Heart left ventricle (tissue), 16 donors: ENCODE data around the gene ZNF853. TPM values are rescaled to one million over a fixed set of nuclear protein-coding genes. Genes with fewer than 3 reads are reported as not detected.
A peak's percentile ranks its signal among the peaks of the same experiment; 100 is the strongest.

Experiments used
- ATAC-seq, 4 donors: fragments of 200-7000 bp; cut with Tn5 transposase; one replicate each; pipeline ENCODE4 v1.9.1; 2020 to 2022; ENCODE audit warnings: moderate library complexity in 4 of 4, mild to moderate bottlenecking in 3 of 4, moderate number of reproducible peaks in 1 of 4
- DNase-seq, 5 donors: peaks; one replicate each; pipeline ENCODE4 v3.0.0-alpha.2; 2020
- H3K27ac ChIP-seq, 12 donors: fragments of 200-600 bp; sonication (generic) in 4 of 12; one replicate each; pipeline versions ENCODE4 v1.5.0 to v1.8.0; 2016 to 2022; ENCODE audit warnings: mild to moderate bottlenecking in 2 of 12
- H3K27me3 ChIP-seq, 9 donors: fragments of 200-600 bp; sonication (generic) in 2 of 9; one replicate each; pipeline versions ENCODE4 v1.5.1 to v1.8.0; 2016 to 2022; ENCODE audit warnings: mild to moderate bottlenecking in 3 of 9
- H3K36me3 ChIP-seq, 9 donors: fragments of 200-600 bp; sonication (generic) in 2 of 9; one replicate each; pipeline versions ENCODE4 v1.5.0 to v1.8.0; 2018 to 2022; ENCODE audit warnings: mild to moderate bottlenecking in 2 of 9
- H3K4me1 ChIP-seq, 12 donors: fragments of 200-600 bp; sonication (generic) in 4 of 12; one replicate each; pipeline versions ENCODE4 v1.5.0 to v1.8.0; 2016 to 2022; ENCODE audit warnings: mild to moderate bottlenecking in 3 of 12
- H3K4me3 ChIP-seq, 12 donors: fragments of 200-600 bp; sonication (generic) in 4 of 12; one replicate each; pipeline versions ENCODE4 v1.5.0 to v1.8.0; 2017 to 2022; ENCODE audit warnings: mild to moderate bottlenecking in 9 of 12, moderate library complexity in 4 of 12
- H3K9me3 ChIP-seq, 12 donors: fragments of 200-600 bp; sonication (generic) in 4 of 12; one replicate each; pipeline versions ENCODE4 v1.5.0 to v1.8.0; 2016 to 2022; ENCODE audit warnings: mild to moderate bottlenecking in 1 of 12
- CTCF ChIP-seq, 12 donors: fragments of 200-600 bp; sonication (generic) in 4 of 12; IDR thresholded peaks; one replicate each; pipeline versions ENCODE4 v1.5.0 to v1.8.0; 2018 to 2022; ENCODE audit warnings: antibody characterized with exemption in 12 of 12, mild to moderate bottlenecking in 5 of 12
- POLR2A ChIP-seq, 2 donors: fragments of 450-650 bp; IDR thresholded peaks; one replicate each; pipeline ENCODE4 v1.6.1; 2017; ENCODE audit warnings: antibody characterized with exemption in 2 of 2, mild to moderate bottlenecking in 2 of 2, moderate library complexity in 2 of 2
- WGBS, 4 donors: extraction: QIAGEN DNeasy Blood & Tissue Kit in 2 of 4; methylation state at CpG; one replicate each; pipeline versions ENCODE4 v1.1.5 to v1.1.7; 2013 to 2018; 5-methylcytosine and 5-hydroxymethylcytosine counted together
- intact Hi-C, 10 donors: fragments of 100-400 bp; cut with DNase I; formaldehyde crosslinking; loops; one replicate each; pipeline versions ENCODE4 v1.11.1 to v1.14.2; 2022
- polyA plus RNA-seq, 2 donors: library from polyadenylated mRNA; stranded (reverse); fragments of 200-250 nt; gene quantifications; one replicate each; pipeline ENCODE4 v1.2.3, GENCODE V29; 2013
- total RNA-seq, 9 donors: library from RNA; depleted of rRNA in 2 of 9; stranded (reverse); fragments of >200 nt in 2 of 9; fragmentation: NEBNext Ultra II Directional in 3 of 9; extraction: Animal tissue kit (Norgen Biotek cat#: 25700) in 3 of 9; gene quantifications; one replicate each; pipeline versions ENCODE4 v1.1.0 to v1.2.4, GENCODE V29; 2016 to 2023
- donor health status: ischemic (EF 13 %, LVEDD 7.1; RV severe dilation, severe dysfunction).
- donor health status: healthy with polysubstance abuse.
- donor health status: DM: no; HTN: yes; CAD: no.
- donor health status: DM: no; HTN: no; CAD: no.
- donor health status: ischemic (EF 25% LVEDD 6.9; RV normal size, moderate dysfunction).
- donor health status: ischemic (EF 25% LVEDD 5.7; RV mildly dilated, moderate dysfunction).
- donor health status: healthy.
- donor health status: DM: yes; HTN: yes; CAD: no.
- donor health status: ischemic (EF 35%, LVEDD 5.7; RV mildly dilated, moderate dysfunction).
- donor health status: nonischemic (EF 11% LVEDD 7.7; RV severe dilation, severe dysfunction).
- donor health status: DM: yes; HTN: yes; CAD: no.
- donor health status: PGD.
- donor health status: ischemic (EF 29% LVEDD 5.4; RV normal size, mild dysfunction).
- donor health status: nonischemic (EF 23%, LVEDD 6.1; RV moderate dilation, normal function).

The ZNF853 gene
- total and polyA plus RNA-seq, 11 donors, result 3.1 to 27.8 (median 11.5) TPM

GRCh38 chr7:6643915-6644625, 28.7 kb downstream of the ZNF853 start:
- Histone ChIP-seq H3K9me3 (no peaks in the 10 kb centered on the region), H3K4me3 (no peak overlapping the region), H3K27ac (no peak overlapping the region), H3K36me3 (peaks cover 0 to 83% (median 54%) of the 10 kb centered on the region in 9 donors), H3K27me3 (no peaks in the 10 kb centered on the region), H3K4me1 (peaks cover 0 to 14% (median under 1%) of the 10 kb centered on the region in 12 donors)
- TF ChIP-seq POLR2A (IDR thresholded peaks at IDR 0.05) (no peak), CTCF (IDR thresholded peaks at IDR 0.05) (no peak)
- DNase-seq (no peak), ATAC-seq (no peak)
- intact Hi-C loops, result no loop called here
- 94 to 95% (median 95%) methylated on average over 17 to 21 of the region's 21 CpGs for WGBS, 4 donors

GRCh38 chr7:6644728-6645127, 29.3 kb downstream of the ZNF853 start:
- Histone ChIP-seq H3K36me3 (peaks cover 0 to 87% (median 56%) of the 10 kb centered on the region in 9 donors), H3K9me3 (no peaks in the 10 kb centered on the region), H3K27me3 (no peaks in the 10 kb centered on the region), H3K27ac (no peak overlapping the region), H3K4me1 (peaks cover 0 to 8% (median 0%) of the 10 kb centered on the region in 12 donors), H3K4me3 (no peak overlapping the region)
- TF ChIP-seq POLR2A (IDR thresholded peaks at IDR 0.05) (no peak), CTCF (IDR thresholded peaks at IDR 0.05) (no peak)
- intact Hi-C loops, result no loop called here
- ATAC-seq, result no peak
- DNase-seq, result peak in 1 of 5 donors; percentile 16
- WGBS, 4 donors, result 93 to 99% (median 97%) methylated on average over 8 to 10 of the region's 10 CpGs

- intact Hi-C loops, result no loop called here
- 77 to 80% (median 78%) methylated on average over 8 of the region's 8 CpGs; no CpG with 5 or more reads in 1 of the 4 donors for WGBS, 4 donors
Observed at GRCh38 chr7:6646465-6646864, 31.1 kb downstream of the ZNF853 start.

More at GRCh38 chr7:6646465-6646864, 31.1 kb downstream of the ZNF853 start:
- Histone ChIP-seq H3K4me3 (no peak overlapping the region), H3K27me3 (no peaks in the 10 kb centered on the region), H3K9me3 (peaks cover 0 to 2% (median 0%) of the 10 kb centered on the region in 12 donors), H3K4me1 (peaks cover 0 to 8% (median 0%) of the 10 kb centered on the region in 12 donors), H3K36me3 (peaks cover 0 to 100% (median 68%) of the 10 kb centered on the region in 9 donors), H3K27ac (no peak overlapping the region)
- no peak for DNase-seq
- TF ChIP-seq CTCF (IDR thresholded peaks at IDR 0.05), result no peak
- no peak for TF ChIP-seq POLR2A (IDR thresholded peaks at IDR 0.05)
- ATAC-seq, result no peak
